Epithelial cell of esophagus (primary cell): ENCODE data around the gene ZNF287.
A peak's percentile ranks its signal among the peaks of the same experiment; 100 is the strongest.

Source experiments
- DNase-seq: peaks from one replicate; pipeline ENCODE4 v3.0.0; 2010; ENCODE audit warnings: low read depth
- H3K4me3 ChIP-seq: 2 replicates; pipeline ENCODE4 v1.5.1; 2011; ENCODE audit warnings: mild to moderate bottlenecking, low read length, control low read depth
- CTCF ChIP-seq: IDR thresholded peaks from 2 replicates; pipeline ENCODE4 v1.5.1; 2011; ENCODE audit warnings: low read depth, mild to moderate bottlenecking, low read length, control low read depth, inconsistent platforms; ENCODE audit not compliant: insufficient read depth; ENCODE audit errors: missing control alignments

Gene ZNF287

GRCh38 chr17:16517477-16517876, 51.5 kb downstream of the ZNF287 start:
- no peak for DNase-seq
- TF ChIP-seq CTCF: no peak
- no peak overlapping the region for H3K4me3 ChIP-seq

GRCh38 chr17:16516594-16517051, 52.4 kb downstream of the ZNF287 start:
- no peak for TF ChIP-seq CTCF
- no peak overlapping the region for H3K4me3 ChIP-seq
- DNase-seq: peak; percentile 55

- TF ChIP-seq CTCF: no peak
- H3K4me3 ChIP-seq: no peak overlapping the region
- no peak for DNase-seq
These were observed 53.1 kb downstream of the ZNF287 start for GRCh38 chr17:16515933-16516332.

- no peak overlapping the region for H3K4me3 ChIP-seq
- DNase-seq: no peak
- no peak for TF ChIP-seq CTCF
These were observed 55.1 kb downstream of the ZNF287 start for GRCh38 chr17:16513873-16514272.

- DNase-seq: no peak
- no peak overlapping the region for H3K4me3 ChIP-seq
- no peak for TF ChIP-seq CTCF
These were observed 57.0 kb downstream of the ZNF287 start for GRCh38 chr17:16512011-16512410.

- DNase-seq: no peak
- no peak overlapping the region for H3K4me3 ChIP-seq
- TF ChIP-seq CTCF: no peak
These were observed 57.4 kb downstream of the ZNF287 start for GRCh38 chr17:16511593-16511992.

GRCh38 chr17:16507918-16508533, 61.0 kb downstream of the ZNF287 start:
- peak; percentile 77 for DNase-seq
- peak; percentile 24 for TF ChIP-seq CTCF
- H3K4me3 ChIP-seq: no peak overlapping the region
